Breast epithelium (tissue), 4 donors: ENCODE results near the gene CCDC33. TPM values are rescaled to one million over a fixed set of nuclear protein-coding genes. Genes with fewer than 3 reads are reported as not detected.

Experiments
- DNase-seq, 2 donors: peaks; one replicate each; pipeline ENCODE4 v3.0.0-alpha.2; 2019; ENCODE audit warnings: low spot score in 2 of 2
- H3K27ac ChIP-seq, 2 donors: fragments of 200-600 bp; sonication (generic) in 1 of 2; one replicate each; pipeline ENCODE4 v1.5.1; 2016 to 2019; ENCODE audit warnings: mild to moderate bottlenecking in 1 of 2
- H3K27me3 ChIP-seq, 2 donors: fragments of 200-600 bp; sonication (generic) in 1 of 2; one replicate each; pipeline versions ENCODE4 v1.5.1 to v1.6.0; 2017 to 2019; ENCODE audit warnings: control low read depth in 1 of 2, mild to moderate bottlenecking in 1 of 2
- H3K36me3 ChIP-seq: fragments of 200-600 bp; one replicate; pipeline ENCODE4 v1.5.1; 2019
- H3K4me1 ChIP-seq, 2 donors: fragments of 200-600 bp; sonication (generic); one replicate each; pipeline ENCODE4 v1.5.1; 2016 to 2019; ENCODE audit warnings: control low read depth in 1 of 2
- H3K4me3 ChIP-seq, 3 donors: fragments of 200-600 bp; sonication (generic); 1 replicate in 2 of 3; 2 replicates in 1 of 3; pipeline ENCODE4 v1.5.1; 2016 to 2019; ENCODE audit warnings: mild to moderate bottlenecking in 3 of 3, moderate library complexity in 2 of 3
- H3K9me3 ChIP-seq, 2 donors: fragments of 200-600 bp; sonication (generic) in 1 of 2; one replicate each; pipeline ENCODE4 v1.5.1; 2016 to 2019; ENCODE audit warnings: control low read depth in 1 of 2
- POLR2A ChIP-seq: fragments of 450-650 bp; IDR thresholded peaks from one replicate; pipeline ENCODE4 v1.6.1; 2016; ENCODE audit warnings: antibody characterized with exemption, mild to moderate bottlenecking, moderate library complexity
- POLR2AphosphoS5 ChIP-seq, 3 donors: sonication (generic); formaldehyde crosslinking; IDR thresholded peaks; one replicate each; pipeline ENCODE4 v1.6.1; 2017; ENCODE audit warnings: antibody characterized with exemption in 3 of 3
- intact Hi-C: fragments of 100-400 bp; cut with DNase I; formaldehyde crosslinking; loops from one replicate; pipeline ENCODE4 v1.15.1; 2023; ENCODE audit warnings: low total_unique reads
- total RNA-seq, 3 donors: library from RNA; depleted of rRNA; stranded (reverse); fragments of >200 nt; gene quantifications; one replicate each; pipeline ENCODE4 v1.1.0, GENCODE V29; 2016
- TF ChIP-seq, protein P1 (sequence below), 3 donors: fragments of 450-650 bp; IDR thresholded peaks; one replicate each; pipeline ENCODE4 v1.5.1; 2016 to 2017; ENCODE audit warnings: antibody characterized with exemption in 3 of 3, mild to moderate bottlenecking in 3 of 3, moderate library complexity in 3 of 3

The CCDC33 gene
- total RNA-seq, 3 donors from 2014 or later, result 0.33 TPM; not detected in 2

DNA sequence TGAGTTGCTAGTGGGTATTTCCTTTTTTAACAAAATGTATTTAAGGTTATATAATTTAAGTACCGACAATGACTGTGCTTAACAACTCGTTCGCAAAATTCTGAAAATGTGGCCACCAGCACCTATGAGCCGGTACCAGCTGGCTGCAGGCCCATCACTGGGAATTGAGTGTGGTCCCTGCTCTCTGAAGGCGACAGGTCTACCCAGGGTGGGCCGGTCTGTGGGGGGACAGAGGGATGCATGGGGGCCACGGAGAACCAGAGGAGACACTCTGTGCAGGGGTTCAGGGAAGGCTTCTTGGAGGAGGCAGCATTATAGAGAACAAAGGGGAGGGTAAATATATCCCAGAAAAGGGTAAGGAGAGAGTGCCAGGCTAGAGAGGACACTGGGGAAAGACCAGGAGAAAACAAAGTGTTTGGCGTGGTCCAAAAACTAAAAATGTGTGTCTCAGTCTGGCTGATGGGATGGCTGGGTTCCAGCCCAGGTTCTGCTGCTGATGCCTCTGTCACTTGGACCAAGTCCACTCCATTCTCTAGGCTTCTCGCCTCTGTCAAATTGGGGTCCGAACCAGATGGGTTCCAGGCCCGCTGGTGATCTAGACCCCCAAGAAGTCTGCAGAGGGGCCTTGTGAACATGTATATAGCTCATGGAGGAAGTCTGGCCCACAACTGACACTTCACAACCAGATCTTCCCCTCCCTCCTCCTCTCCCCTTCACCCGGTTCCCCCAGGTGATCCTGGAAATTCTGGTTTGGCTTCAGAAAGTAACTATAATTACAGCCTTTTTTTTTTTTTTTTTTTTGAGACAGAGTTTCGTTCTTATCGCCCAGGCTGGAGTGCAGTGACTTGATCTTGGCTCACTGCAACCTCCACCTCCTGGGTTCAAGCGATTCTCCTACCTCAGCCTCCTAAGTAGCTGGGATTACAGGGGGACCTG, 142.0 kb downstream of the CCDC33 start:
- DNase-seq, result no peak
- intact Hi-C loops, result no loop called here
- no peak overlapping the region for H3K27ac ChIP-seq

DNA sequence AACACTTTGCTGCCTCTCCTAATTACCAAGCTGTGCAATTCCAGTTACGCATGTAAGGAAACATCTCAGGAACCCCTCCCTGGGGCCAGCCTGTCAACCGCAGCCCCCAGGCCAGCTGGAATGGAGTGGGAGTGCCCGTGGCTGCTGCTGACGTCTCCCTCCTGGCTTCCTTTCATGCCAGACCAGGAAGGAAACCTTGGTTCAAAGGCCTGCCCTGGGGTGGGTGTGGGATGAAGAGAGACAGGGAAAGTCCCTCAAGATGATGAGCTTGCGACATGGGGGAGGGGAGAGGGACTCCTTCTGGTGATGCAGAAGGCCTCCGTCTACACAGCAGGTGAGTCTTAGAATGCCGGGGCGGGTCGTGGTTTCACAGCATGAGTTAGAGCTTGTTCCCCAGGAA, 142.7 kb downstream of the CCDC33 start:
- H3K9me3 ChIP-seq, result no peaks in the 10 kb centered on the region
- H3K27ac ChIP-seq, result no peak overlapping the region
- TF ChIP-seq POLR2A (no peak), POLR2AphosphoS5 (IDR thresholded peaks at IDR 0.05) (no peak)
- TF ChIP-seq, protein P1, sequence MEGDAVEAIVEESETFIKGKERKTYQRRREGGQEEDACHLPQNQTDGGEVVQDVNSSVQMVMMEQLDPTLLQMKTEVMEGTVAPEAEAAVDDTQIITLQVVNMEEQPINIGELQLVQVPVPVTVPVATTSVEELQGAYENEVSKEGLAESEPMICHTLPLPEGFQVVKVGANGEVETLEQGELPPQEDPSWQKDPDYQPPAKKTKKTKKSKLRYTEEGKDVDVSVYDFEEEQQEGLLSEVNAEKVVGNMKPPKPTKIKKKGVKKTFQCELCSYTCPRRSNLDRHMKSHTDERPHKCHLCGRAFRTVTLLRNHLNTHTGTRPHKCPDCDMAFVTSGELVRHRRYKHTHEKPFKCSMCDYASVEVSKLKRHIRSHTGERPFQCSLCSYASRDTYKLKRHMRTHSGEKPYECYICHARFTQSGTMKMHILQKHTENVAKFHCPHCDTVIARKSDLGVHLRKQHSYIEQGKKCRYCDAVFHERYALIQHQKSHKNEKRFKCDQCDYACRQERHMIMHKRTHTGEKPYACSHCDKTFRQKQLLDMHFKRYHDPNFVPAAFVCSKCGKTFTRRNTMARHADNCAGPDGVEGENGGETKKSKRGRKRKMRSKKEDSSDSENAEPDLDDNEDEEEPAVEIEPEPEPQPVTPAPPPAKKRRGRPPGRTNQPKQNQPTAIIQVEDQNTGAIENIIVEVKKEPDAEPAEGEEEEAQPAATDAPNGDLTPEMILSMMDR (IDR thresholded peaks at IDR 0.05), result no peak
- H3K4me3 ChIP-seq, result no peak overlapping the region
- intact Hi-C loops, result no loop called here
- DNase-seq, result peak in 1 of 2 donors; percentile 58
- no peaks in the 10 kb centered on the region for H3K27me3 ChIP-seq
- no peaks in the 10 kb centered on the region for H3K36me3 ChIP-seq
- H3K4me1 ChIP-seq, result peaks cover under 1 to 6% of the 10 kb centered on the region in 2 donors

More for the DNA sequence above, 142.0 kb downstream of the CCDC33 start:
- no peaks in the 10 kb centered on the region for H3K27me3 ChIP-seq
- no peaks in the 10 kb centered on the region for H3K36me3 ChIP-seq
- TF ChIP-seq POLR2A (no peak), POLR2AphosphoS5 (IDR thresholded peaks at IDR 0.05) (no peak)
- TF ChIP-seq, protein P1 (IDR thresholded peaks at IDR 0.05), result no peak
- no peaks in the 10 kb centered on the region for H3K9me3 ChIP-seq
- H3K4me3 ChIP-seq, result no peak overlapping the region
- peaks cover 0 to 8% of the 10 kb centered on the region in 2 donors for H3K4me1 ChIP-seq

DNA sequence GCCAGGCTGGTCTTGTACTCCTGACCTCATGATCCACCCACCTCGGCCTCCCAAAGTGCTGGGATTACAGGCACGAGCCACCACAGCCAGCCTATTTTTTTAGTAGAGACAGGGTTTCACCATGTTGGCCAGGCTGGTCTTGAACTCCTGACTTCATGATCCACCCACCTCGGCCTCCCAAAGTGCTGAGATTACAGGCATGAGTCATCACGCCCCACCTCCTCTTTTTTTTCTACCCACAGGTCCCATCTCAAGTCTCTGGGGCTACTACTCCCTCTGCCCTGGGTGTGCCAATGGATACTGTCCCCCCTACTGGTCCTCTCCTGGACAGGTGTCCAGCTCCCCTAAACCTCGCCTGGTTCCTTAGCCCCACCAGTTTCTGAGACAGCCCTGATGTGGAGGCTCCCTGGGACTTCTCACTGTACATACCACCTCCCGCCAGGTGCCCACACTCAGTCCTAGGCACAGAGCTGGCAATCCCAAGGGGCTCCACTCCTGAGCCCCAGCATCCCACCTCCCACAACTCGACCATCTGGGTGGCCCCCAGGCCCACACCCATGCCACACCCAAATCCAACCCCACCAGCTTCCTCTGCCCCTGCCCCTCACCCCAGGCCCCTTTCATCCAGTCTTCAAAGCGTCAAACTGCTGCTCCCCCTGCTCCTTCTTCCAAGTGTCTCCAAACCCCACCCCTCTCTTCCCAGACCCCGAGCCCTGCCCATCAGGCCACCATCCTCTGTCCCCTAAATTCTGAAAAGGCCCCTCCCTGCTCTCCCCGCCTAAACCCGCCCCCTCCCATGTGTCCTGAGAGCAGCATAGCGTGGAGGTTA, 144.4 kb downstream of the CCDC33 start:
- H3K36me3 ChIP-seq, result no peaks in the 10 kb centered on the region
- peaks cover 0 to 8% of the 10 kb centered on the region in 2 donors for H3K4me1 ChIP-seq
- no peaks in the 10 kb centered on the region for H3K9me3 ChIP-seq
- DNase-seq, result no peak
- H3K27ac ChIP-seq, result no peak overlapping the region
- TF ChIP-seq, protein P1 (IDR thresholded peaks at IDR 0.05), result no peak
- TF ChIP-seq POLR2AphosphoS5 (IDR thresholded peaks at IDR 0.05), result no peak
- no peak overlapping the region for H3K4me3 ChIP-seq
- no peaks in the 10 kb centered on the region for H3K27me3 ChIP-seq
- intact Hi-C loops, result no loop called here

DNA sequence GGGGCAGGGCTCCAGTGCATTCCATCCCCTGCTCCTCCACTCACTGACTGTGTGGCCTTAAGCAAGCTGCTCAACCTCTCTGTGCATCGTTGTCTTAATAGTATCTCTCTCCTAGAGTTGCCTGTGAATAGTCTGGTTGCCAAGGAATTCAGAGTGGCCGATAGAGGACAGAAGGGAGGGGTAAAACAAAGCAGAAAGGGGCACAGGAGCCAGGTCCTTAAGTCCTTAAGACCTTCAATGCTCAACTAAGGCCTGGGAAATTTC, 145.0 kb downstream of the CCDC33 start:
- DNase-seq, result no peak
- Histone ChIP-seq H3K27me3 (no peaks in the 10 kb centered on the region), H3K27ac (no peak overlapping the region), H3K4me3 (no peak overlapping the region), H3K4me1 (peaks cover 0 to 12% of the 10 kb centered on the region in 2 donors), H3K9me3 (no peaks in the 10 kb centered on the region), H3K36me3 (no peaks in the 10 kb centered on the region)
- intact Hi-C loops, result no loop called here
- no peak for TF ChIP-seq POLR2A
- no peak for TF ChIP-seq POLR2AphosphoS5 (IDR thresholded peaks at IDR 0.05)
- TF ChIP-seq, protein P1 (IDR thresholded peaks at IDR 0.05), result no peak

DNA sequence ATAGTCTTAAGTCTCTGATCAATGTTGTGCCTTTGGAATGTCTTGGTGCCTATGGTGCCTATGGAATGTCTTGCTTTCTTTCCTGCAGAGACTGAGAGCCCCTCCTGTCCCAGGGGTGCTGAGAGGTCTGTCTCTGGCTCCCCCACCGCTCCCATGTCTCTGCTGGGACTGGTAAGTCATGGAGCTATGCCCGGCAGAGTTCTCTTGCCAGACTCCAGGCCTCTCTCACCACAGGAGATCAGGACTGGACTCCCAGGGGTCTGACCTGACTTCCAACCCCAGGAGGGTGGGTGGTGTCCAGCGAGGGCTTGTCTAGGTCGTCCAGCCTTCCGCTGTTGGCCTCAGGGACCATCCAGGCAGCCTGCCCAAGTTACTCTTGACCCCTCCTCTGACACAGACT, 145.4 kb downstream of the CCDC33 start:
- H3K36me3 ChIP-seq, result no peaks in the 10 kb centered on the region
- H3K4me3 ChIP-seq, result no peak overlapping the region
- H3K4me1 ChIP-seq, result peaks cover 0 to 13% of the 10 kb centered on the region in 2 donors
- intact Hi-C loops, result no loop called here
- no peaks in the 10 kb centered on the region for H3K27me3 ChIP-seq
- H3K27ac ChIP-seq, result no peak overlapping the region
- no peak for DNase-seq
- TF ChIP-seq, protein P1 (IDR thresholded peaks at IDR 0.05), result no peak
- no peak for TF ChIP-seq POLR2A
- TF ChIP-seq POLR2AphosphoS5 (IDR thresholded peaks at IDR 0.05), result no peak
- H3K9me3 ChIP-seq, result no peaks in the 10 kb centered on the region
